Lower leg skin (tissue), 4 donors: ENCODE measurements around the gene FIBIN. TPM values are rescaled to one million over a fixed set of nuclear protein-coding genes. Genes with fewer than 3 reads are reported as not detected.
"Not testable (repeated sequence)": the region's sequence is repeated elsewhere in the genome, so short reads cannot be mapped to it uniquely, and the experiment has no call there.

ENCODE experiments used
- DNase-seq, 2 donors: peaks; one replicate each; pipeline ENCODE4 v3.0.0-alpha.2; 2019; ENCODE audit warnings: low spot score in 2 of 2
- H3K4me3 ChIP-seq: fragments of 200-600 bp; sonication (generic); 2 replicates; pipeline ENCODE4 v1.5.1; 2017; ENCODE audit warnings: mild to moderate bottlenecking, low read depth; ENCODE audit not compliant: poor library complexity, severe bottlenecking
- CTCF ChIP-seq, 3 donors: fragments of 450-650 bp; IDR thresholded peaks; one replicate each; pipeline ENCODE4 v1.5.1; 2016; ENCODE audit warnings: antibody characterized with exemption in 3 of 3, mild to moderate bottlenecking in 3 of 3, moderate library complexity in 2 of 3
- POLR2A ChIP-seq, 2 donors: fragments of 450-650 bp; IDR thresholded peaks; one replicate each; pipeline ENCODE4 v1.6.1; 2016 to 2017; ENCODE audit warnings: antibody characterized with exemption in 2 of 2, mild to moderate bottlenecking in 1 of 2, moderate library complexity in 1 of 2
- WGBS, 2 donors: methylation state at CpG; one replicate each; pipeline ENCODE4 v1.1.5; 2018; 5-methylcytosine and 5-hydroxymethylcytosine counted together
- intact Hi-C: fragments of 100-400 bp; cut with DNase I; formaldehyde crosslinking; loops from one replicate; pipeline ENCODE4 v1.15.0; 2023; ENCODE audit warnings: low total_unique reads
- total RNA-seq, 4 donors: library from RNA; depleted of rRNA; stranded (reverse); fragments of >200 nt; gene quantifications; one replicate each; pipeline ENCODE4 v1.1.0, GENCODE V29; 2016

Gene FIBIN
- total RNA-seq, 4 donors from 2014 or later = 11.7 to 45.4 (median 15.1) TPM

GRCh38 chr11:26974069-26974783, 19.7 kb upstream of the FIBIN start:
- no peak overlapping the region for H3K4me3 ChIP-seq
- 69 to 72% methylated on average over 3 of the region's 3 CpGs for WGBS, 2 donors
- no peak for DNase-seq
- intact Hi-C loops = no loop called here
- TF ChIP-seq POLR2A (IDR thresholded peaks at IDR 0.05) = no peak
- no peak for TF ChIP-seq CTCF (IDR thresholded peaks at IDR 0.05)

- 30 to 39% methylated on average over 2 of the region's 2 CpGs for WGBS, 2 donors
- no peak for TF ChIP-seq POLR2A (IDR thresholded peaks at IDR 0.05)
- no peak for TF ChIP-seq CTCF (IDR thresholded peaks at IDR 0.05)
- intact Hi-C loops = no loop called here
- DNase-seq = no peak
- H3K4me3 ChIP-seq = no peak overlapping the region
These were observed 18.9 kb upstream of the FIBIN start for GRCh38 chr11:26974996-26975395.

- no peak overlapping the region for H3K4me3 ChIP-seq
- TF ChIP-seq CTCF (IDR thresholded peaks at IDR 0.05) = no peak
- TF ChIP-seq POLR2A (IDR thresholded peaks at IDR 0.05) = no peak
- WGBS, 2 donors = 73 to 82% methylated on average over 5 of the region's 5 CpGs
- DNase-seq = no peak
- intact Hi-C loops = no loop called here
These were observed 17.5 kb upstream of the FIBIN start for GRCh38 chr11:26976389-26976788.

GRCh38 chr11:26977209-26977608, 16.7 kb upstream of the FIBIN start:
- H3K4me3 ChIP-seq, intact Hi-C loops, DNase-seq: not testable (repeated sequence)
- WGBS, 2 donors = 91 to 92% methylated on average over 15 of the region's 15 CpGs

GRCh38 chr11:26983645-26984044, 10.3 kb upstream of the FIBIN start:
- TF ChIP-seq CTCF (IDR thresholded peaks at IDR 0.05) (no peak), POLR2A (IDR thresholded peaks at IDR 0.05) (no peak)
- 70 to 72% methylated on average over 6 of the region's 6 CpGs for WGBS, 2 donors
- DNase-seq = no peak
- intact Hi-C loops = no loop called here
- no peak overlapping the region for H3K4me3 ChIP-seq

GRCh38 chr11:26985470-26985869, 8.4 kb upstream of the FIBIN start:
- H3K4me3 ChIP-seq = no peak overlapping the region
- intact Hi-C loops = no loop called here
- DNase-seq = no peak
- WGBS, 2 donors = 31% methylated on average over 1 of the region's 1 CpG
- TF ChIP-seq CTCF (IDR thresholded peaks at IDR 0.05) (no peak), POLR2A (IDR thresholded peaks at IDR 0.05) (no peak)
